GM18517 (cell line): ENCODE measurements around the gene HIPK4.
"Not testable (repeated sequence)": the region's sequence is repeated elsewhere in the genome, so short reads cannot be mapped to it uniquely, and the experiment has no call there.

Experiments
- ATAC-seq: cut with Tn5 transposase; IDR thresholded peaks from one replicate; pipeline ENCODE4 v1.9.1; 2021; ENCODE audit warnings: mild to moderate bottlenecking, moderate library complexity; ENCODE audit not compliant: unreplicated experiment

Gene HIPK4

GRCh38 chr19:40394816-40395210, 4.8 kb upstream of the HIPK4 start:
- no peak for ATAC-seq

DNA sequence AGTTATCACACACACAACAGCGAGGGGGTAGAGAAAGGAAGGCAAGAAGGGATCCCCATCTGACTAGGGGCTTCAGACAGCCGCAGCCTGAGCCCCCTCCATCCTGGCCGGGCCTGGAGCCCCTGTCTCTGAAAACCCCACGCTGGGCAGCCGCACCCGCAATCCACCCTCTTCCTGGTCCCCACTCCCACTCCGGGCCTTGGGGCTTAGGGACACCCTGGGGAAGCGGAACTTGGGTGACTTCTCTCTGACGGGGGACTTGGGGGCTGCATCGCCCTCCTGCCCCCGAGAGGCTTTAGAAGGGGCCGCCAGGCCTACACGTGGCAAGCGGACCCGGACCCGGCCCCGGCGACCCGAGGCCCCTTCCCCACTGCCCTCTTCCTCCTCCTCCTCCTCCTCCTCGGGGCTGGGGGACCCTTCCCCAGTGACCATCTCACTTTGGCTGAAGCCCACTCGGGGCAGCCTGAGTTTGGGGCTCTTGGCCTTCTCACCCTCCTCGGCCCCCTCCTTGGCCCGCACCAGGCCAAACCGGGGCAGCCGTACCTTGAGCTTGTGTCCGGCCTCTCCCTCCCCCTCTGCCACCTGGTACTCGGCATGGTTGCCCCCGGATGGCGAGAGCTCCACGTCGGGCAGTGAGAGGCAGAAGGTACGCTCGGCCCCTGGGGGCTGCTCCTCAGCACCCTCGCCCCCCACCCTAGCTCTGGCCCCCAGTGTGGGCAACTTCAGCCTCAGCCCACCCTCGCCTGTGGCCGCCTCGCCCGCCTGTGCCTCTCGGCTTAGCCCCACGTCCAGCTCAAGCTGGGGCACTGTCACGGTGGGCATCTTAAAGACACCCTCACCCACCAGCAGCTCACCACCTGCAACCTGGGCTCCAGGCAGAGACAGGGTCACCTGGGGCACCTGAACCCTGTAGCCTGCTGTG, 4.2 kb upstream of the HIPK4 start:
- ATAC-seq, result no peak

DNA sequence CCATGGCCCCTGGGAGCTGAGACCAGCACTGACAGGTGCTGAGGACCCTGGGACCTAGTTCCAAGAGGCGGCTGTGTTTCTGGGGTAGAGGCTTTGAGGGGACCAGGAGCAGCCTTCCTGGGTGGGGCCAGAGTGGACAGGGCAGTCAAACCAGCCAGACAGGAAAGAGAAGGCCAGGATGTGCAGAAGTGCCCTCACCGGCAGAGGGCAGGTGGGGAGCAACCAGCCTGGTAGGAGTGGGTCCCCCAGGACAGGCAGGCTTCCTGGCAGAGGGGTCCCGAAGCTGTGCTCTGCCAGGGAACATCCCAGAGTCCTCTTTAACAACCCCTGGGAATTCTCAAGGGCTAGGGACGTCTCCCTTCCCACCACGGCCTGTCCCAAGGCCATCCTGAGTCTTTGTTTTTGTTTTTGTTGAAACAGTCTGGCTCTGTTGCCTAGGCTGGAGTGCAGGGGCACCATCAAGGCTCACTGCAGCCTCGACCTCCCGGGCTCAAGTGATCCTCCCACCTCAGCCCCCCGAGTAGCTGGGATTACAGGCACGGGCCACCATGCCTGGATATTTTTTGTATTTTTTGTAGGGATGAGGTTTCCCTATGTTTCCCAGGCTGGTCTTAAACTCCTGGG, 3.0 kb upstream of the HIPK4 start:
- ATAC-seq, result no peak

GRCh38 chr19:40392123-40392522, 2.1 kb upstream of the HIPK4 start:
- no peak for ATAC-seq

DNA sequence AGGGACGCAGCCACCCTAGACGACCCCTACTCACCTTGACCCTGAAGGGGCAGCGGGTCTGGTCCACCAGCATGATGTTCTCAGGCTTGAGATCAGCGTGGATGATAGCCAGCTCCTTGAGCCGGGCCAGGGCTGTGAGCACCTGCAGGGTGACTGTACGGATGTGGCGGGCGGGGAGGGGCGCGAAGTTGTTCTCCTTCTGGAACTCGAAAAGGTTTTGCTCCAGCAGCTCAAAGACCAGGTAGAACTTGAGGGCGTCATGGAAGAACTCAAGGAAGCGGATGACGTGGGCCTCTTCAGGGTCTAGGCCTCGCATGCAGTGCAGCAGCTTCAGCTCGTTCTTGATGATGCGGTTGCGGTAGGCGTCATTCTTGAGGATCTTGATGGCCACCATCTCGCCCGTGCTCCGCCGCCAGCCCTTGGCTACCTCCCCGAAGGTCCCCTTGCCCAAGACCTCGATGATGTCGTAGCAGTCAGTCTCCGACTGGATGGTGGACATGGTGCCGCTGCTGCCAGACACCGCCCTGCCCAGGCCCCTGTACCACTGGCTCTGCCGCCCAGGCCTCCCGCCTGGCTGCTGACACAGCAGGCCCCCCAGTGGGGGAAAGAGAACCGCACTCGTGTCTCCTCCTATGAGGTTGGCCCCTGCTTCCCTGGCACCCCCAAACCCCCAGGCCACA, 437 bp downstream of the HIPK4 start:
- ATAC-seq, result no peak

GRCh38 chr19:40388481-40388880, 1.5 kb downstream of the HIPK4 start:
- ATAC-seq, result no peak

GRCh38 chr19:40387155-40387554, 2.8 kb downstream of the HIPK4 start:
- no peak for ATAC-seq

- no peak for ATAC-seq
Observed at GRCh38 chr19:40383668-40384248, 6.2 kb downstream of the HIPK4 start.

DNA sequence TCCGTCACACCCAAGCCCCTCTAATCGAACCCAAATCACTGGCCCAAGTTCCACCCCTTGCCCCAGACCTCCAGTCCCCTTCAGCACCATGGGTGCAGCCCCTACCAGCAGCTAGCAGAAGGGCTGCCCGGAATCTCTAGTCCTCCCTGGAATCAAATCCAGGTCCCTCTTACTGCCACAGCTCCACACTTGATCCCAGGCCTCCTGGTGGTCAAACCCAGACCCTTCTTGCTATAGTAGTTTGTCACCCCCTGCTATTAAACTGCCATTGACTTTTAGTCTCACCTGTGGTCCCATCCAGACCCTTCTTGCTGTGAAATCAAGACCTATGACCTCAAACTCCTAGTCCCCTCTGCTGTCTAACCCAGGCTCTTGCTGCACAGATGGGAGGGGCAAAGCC, 8.7 kb downstream of the HIPK4 start:
- ATAC-seq, result no peak

GRCh38 chr19:40380199-40381037, 9.6 kb downstream of the HIPK4 start:
- ATAC-seq, result no peak

DNA sequence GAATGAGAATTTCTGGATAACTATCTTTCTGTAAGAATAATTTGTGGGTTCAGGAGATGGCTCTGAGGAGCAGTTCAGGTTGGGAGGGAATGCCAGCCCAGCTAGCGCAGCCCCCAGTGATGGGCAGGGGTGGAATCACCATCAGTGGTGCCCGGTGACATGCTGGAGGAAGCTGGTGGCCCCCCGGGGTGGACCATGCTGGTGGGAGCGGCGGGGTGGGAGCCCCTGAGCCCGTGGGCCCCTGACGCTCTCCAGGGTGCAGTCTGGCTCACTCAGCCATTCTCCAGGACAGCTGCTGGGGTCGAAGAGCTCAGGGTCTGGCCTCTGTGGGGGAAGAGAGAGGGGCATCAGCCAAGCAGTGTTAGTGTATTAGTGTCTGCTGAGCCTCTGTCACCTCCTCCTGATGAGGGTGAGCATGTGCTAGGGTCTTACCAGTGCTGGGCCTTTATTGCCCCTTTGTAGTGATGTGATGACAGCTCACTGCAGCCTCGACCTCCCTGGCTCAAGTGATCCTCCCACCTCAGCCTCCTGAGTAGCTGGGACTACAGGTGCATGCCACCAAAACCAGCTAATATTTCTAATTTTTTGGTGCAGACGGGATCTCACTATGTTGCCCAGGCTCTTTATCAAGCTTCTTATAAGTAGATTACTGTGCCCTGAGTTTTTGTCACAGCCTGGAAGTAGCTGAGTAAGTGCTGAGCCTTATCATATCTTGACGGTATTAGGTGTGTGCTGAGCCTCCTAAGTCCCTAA, 10.4 kb downstream of the HIPK4 start:
- ATAC-seq, result no peak

DNA sequence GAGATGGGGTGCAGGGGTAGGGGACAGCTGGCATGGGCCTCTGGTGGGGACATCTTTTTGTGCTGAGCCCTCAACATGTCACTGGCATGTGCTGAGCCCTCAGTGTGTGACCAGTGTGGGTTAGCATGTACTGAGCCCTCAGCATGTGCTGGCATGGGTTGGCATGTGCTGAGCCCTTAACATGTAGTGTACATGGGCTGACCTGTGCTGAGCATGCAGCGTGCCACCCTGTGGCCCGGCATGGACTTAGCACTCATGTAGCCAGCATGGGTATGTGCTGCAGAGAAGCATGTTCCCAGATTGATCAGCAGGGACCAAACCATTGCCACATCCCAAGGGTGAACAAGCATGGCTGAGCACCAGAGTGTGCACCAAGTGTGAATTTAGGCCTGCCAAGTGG, 11.5 kb downstream of the HIPK4 start:
- no peak for ATAC-seq

DNA sequence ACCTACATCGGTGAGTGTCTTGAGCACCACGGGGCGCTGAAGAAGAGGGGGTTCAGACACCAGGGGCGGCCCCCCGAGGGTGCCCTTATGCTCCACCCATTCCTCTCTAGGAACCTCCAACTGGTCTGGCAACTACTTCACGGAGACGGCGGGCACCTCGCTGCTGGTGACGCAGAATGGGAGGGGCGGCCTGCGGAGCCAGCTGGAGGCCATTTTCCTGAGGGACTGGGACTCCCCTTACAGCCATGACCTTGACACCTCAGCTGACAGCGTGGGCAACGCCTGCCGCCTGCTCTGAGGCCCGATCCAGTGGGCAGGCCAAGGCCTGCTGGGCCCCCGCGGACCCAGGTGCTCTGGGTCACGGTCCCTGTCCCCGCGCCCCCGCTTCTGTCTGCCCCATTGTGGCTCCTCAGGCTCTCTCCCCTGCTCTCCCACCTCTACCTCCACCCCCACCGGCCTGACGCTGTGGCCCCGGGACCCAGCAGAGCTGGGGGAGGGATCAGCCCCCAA, 12.1 kb downstream of the HIPK4 start:
- no peak for ATAC-seq

GRCh38 chr19:40376286-40376862, 13.6 kb downstream of the HIPK4 start:
- no peak for ATAC-seq

- ATAC-seq, result no peak
Observed at GRCh38 chr19:40374084-40374483, 15.9 kb downstream of the HIPK4 start.

DNA sequence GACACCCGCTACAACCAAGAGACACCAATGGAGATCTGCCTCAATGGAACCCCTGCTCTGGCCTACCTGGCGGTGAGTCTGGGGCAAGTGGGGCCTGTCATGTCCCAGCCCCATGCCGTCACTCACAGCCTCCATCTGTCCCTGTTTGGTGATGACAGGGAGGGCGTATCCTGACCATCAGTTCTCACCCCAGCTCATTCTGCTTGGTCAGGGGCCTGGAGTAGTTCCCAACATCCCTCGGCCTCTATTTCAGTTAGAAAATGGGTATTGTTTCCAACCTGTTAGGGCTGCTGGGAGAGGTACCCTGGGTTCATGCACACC, 18.2 kb downstream of the HIPK4 start:
- ATAC-seq, result no peak

DNA sequence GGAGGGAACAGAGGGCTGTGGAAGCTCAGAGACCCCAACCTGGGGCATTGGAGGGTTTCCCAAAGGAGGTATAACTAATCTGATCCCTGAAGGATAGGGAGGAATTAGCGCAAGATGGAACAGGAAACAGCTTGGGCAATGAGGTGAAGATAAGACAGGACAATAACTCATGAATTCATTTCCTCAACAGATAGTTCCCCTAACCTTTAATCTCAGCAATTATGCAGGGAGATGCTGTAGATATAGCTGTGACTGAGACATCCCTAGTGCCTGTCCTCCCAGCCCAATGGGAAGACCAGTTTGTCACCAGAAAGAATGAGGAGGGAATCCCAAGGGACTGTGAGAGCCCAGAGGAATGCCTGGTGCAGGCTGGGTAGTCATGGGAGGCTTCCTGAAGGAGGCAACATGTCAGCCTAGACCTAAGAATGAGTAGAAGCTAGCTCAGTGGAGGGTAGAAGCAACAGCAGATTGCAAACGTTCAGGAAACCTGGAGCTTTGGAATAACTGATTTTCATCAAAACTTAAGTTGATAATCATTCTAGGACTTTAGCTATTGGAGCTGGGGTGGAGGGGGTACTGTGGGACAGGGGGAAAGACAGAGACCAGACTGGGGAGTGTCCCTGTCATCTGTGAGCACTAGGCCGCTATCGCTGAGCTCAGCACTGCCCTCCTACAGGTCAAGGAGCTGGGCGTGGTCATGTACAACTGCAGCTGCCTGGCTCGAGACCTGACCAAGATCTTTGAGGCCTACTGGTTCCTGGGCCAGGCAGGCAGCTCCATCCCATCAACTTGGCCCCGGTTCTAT, 18.8 kb downstream of the HIPK4 start:
- ATAC-seq, result no peak

DNA sequence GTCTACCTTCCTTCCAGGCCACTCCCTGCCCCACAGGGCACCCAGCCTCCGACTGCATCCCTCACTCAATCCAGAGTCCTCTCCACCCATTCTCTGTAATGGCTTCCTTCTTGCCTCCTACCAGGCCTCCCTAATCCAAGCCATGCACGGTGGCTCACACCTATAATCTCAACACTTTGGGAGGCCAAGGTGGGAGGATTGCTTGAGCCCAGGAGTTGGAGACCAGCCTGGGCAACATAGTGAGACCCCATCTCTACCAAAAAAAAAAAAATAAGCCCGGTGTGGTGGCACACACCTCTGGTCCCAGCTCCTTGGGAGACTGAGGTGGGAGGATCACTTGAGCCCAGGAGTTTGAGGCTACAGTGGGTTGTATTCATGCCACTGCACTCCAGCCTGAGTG, 19.7 kb downstream of the HIPK4 start:
- not testable (repeated sequence) for ATAC-seq

- no peak for ATAC-seq
Observed at GRCh38 chr19:40369797-40370196, 20.2 kb downstream of the HIPK4 start.
